GM19193 (cell line): ENCODE data around the gene ADCY5.

Source experiments
- POLR2A ChIP-seq: IDR thresholded peaks from 4 replicates; pipeline ENCODE4 v1.6.1; 2011; ENCODE audit not compliant: insufficient read depth, insufficient read length; ENCODE audit errors: extremely low read depth

The ADCY5 gene

DNA sequence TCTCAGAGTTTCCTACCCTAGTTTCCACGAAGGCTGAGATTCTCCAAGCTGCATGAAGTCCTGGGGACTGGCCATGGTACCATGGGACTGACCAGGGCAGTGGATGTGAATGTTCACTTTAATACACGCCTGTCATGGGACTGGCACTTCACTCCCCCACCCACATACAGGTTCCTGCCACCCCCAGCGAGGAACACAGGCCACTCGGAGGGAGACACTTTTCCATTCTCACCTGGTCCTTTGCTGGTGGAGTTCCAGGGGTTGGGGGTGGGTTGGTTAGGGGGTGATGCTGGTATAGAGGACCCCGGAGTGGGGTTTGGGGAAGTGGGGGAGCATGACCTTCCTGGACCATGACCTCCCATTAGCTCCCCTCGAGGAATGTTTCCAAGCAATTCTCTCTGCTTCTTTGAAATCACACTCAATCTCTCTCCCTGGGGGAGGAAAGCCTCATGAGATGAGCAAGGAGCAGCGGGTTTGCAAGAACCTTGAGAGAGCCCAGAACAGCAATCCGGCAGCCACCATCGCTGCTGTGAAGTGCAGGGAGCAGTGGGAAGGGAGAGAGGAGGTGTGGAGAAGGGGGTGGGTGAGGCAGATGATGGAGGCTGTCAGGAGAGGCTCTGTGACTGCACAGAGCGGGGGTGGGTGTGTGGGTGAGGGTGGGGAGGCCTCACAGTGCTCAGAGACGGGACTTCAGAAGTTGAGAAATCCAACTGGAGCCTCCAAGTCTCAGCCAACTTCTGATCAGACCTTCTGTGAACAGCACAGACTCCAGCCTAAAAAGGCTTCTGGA, 69.7 kb downstream of the ADCY5 start:
- TF ChIP-seq POLR2A = no peak

DNA sequence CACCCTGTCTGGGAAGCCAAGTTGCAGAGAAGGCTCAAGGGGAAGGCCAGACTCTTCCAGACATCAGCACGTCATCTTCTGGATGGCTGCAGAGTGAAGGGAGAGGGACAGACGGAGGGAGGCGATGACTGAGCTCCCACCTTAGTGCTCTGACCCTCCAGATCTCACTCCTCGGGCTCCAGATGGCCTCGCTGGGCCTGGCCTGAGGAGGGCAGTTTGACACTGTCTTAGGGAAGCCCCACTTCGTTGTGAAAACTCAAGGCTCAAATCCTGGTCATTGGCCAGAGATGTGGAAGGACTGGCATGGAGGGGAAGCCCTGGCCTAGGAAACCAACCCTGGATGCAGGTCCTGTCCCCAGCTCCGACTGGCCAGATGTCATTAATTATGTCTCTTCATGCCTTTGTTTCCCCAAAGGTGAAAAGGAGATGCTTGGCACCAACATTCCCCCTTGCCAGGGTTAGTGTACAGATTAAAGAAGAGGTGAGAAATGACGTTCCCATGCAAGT, 70.4 kb downstream of the ADCY5 start:
- TF ChIP-seq POLR2A = no peak

DNA sequence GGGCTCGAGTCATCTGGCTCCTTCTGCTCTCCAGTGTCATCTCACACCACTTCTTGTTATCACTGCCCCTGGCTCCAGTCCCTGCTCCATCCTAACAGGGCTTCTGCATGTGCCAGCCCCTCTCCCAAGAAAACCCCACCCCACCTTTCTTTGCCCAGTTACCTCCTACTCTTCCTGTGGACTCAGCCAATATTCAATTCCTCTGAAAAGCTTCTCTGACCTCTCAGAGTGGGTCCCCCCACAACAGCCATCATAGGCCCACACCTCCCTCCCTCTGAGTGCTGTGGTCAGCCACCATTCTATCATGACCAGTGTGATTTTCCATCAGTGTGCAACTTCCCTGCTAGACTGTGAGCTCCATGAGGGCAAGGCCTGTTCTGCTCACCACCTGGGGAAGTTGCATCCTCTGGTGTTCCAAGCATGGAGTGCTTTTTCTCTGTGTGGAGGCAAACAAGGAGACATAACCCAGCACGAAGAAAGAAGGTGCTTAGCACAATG, 71.6 kb downstream of the ADCY5 start:
- TF ChIP-seq POLR2A = no peak

DNA sequence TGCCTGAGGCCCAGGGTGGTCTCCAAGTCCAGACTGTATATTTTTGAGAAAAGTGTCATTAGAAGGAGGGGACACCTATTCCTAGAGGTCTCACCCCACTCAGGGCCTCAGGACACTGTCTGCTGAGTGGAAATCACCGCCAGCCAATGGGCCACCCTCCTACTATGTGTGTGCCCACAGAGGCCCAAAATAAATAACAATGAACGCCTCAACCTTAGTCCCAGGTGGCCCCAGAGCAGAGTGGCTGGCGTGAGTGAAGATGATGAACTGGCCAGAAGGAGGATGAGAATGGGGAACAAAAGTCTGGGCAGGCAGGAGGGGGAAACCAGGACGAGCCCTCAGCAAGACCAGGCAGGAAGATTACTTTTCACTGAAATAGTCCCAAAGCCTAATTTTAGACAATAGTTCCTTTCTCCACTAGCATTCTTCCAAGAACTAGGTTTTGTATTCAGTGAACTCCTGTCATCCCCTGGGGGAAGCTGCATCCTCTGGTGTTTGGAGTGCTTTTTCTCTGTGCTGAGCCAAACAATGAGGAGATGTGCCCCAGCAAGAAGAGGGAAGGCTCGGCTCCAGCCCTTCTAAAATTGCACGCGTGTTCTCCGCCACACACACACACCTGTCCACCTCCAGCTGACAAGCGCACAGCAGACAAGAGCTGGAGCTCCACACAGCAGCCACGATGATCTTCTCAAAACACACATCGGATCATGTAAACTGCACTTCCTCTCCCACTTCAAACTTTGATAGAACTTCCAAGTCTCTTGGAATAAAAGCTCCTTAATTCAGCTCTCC, 72.2 kb downstream of the ADCY5 start:
- no peak for TF ChIP-seq POLR2A

DNA sequence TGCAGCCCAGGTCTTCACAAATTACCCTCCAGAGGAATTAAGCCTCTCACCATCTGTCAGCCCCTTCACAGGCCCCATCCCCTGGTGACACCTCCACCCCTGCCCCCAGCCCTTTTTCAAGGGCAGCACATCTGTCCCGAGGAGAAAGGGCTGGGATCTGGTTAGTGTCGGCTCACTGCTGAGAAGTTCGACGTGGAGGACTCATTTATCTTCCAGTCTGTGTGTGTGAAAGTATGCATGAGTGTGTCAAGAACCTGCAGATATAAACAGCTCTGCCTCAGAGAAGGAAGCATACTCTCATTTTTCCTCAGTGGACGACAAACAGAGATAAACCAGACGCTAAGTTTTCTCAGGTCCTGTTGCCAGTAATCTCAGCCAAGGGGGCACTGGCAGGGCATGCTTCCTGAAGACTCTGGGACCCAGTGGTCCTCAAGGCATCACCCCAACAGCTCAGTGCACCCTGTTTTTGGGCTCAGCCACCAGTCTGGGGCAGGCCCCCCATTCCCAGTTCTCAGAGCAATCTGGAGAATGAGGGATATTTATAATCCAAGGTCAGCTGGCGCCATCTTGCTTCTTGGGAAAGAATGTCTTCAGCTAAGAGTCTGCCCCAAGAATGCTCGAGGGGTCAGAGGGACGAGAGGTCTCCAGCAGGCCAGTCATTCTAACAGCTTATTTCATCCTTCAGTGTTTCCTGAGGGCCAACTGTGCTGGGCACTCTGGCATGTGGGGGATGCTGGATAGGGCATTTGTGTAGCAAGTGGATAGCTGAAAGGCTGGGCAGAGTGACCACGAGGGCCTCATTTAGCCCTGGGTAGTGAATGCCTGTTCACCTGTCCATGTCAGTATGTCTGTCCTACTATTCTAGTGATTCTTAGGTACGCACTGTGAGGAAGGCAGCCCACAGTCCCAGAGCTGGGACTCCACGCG, 73.6 kb downstream of the ADCY5 start:
- no peak for TF ChIP-seq POLR2A

DNA sequence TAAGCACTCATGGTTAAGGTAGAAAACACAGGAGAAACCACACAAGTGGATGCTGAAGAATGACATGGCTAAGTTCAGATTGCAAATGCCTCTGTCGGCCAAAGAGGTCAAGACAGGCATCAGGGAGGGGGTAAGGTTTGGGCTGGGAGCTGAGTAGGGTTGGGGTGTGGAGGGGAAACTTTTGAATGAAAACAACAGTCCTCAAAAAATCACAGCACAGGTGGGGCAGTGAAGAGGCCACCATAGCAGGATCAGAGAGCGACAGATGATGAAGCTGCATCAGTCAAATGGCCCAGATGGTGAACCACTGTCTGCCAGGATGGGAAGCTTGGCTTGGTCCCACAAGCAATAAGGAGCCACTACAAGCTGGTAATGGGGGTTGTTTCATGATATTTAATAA, 74.9 kb downstream of the ADCY5 start:
- no peak for TF ChIP-seq POLR2A

DNA sequence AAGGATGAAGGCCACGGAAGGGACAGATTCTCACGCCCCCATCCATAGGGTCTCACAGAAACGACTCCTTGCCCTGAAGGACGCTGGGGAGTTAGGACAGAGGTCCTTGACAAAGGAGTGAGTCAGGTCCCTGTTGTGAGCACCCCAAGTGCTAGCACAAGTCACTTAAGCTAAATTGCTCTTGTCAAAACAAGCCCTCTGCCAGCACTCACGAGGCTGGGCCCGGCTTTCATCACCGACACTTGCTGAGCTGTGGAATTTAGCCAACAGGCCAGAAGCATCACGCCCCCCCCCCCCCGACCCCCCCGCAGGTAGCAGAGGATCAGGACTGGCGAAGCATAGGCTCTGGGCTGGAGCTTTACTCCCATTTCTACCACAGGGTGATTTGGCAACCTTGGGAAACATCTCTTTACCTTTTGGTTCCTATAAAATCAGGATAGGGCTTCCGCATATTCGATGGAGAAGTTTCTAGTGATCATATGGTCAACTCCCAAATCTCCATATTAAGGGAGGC, 75.4 kb downstream of the ADCY5 start:
- no peak for TF ChIP-seq POLR2A

DNA sequence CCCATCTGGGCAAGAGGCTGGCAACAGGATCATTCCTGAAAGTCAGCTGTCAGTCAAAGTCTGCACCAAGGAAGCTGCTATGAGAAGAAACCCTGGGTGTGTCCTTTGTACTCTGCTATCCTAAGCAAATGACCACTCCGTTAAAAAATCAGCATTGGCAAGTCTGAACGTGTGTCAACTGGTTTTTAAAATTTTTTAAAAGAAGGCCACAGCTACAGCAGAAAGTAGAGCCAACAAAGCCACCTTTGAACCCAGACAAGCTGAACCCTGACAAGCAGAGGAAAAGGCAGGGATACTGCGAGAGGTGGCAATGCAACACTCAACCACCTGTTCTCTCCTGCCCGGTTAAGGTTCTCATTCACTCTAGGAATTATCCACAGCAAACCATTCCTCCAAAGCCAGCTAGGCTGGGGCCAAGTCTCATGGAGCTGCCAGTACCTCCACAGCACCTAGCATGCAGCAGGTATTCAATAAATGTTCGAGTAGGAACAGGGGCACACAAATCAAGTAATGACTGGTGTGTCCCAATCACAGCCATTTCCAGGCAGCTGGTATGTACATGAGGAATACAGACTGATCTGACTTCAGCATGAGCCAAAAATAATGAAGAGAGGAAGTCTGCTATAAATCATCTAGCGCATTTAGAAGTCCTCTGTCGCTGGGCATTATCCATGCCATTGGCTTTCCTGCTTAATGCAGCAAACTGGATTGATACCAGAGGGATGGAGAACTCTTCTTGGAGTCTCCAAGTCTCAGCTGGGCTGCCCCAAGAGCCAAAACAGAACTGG, 76.0 kb downstream of the ADCY5 start:
- no peak for TF ChIP-seq POLR2A

DNA sequence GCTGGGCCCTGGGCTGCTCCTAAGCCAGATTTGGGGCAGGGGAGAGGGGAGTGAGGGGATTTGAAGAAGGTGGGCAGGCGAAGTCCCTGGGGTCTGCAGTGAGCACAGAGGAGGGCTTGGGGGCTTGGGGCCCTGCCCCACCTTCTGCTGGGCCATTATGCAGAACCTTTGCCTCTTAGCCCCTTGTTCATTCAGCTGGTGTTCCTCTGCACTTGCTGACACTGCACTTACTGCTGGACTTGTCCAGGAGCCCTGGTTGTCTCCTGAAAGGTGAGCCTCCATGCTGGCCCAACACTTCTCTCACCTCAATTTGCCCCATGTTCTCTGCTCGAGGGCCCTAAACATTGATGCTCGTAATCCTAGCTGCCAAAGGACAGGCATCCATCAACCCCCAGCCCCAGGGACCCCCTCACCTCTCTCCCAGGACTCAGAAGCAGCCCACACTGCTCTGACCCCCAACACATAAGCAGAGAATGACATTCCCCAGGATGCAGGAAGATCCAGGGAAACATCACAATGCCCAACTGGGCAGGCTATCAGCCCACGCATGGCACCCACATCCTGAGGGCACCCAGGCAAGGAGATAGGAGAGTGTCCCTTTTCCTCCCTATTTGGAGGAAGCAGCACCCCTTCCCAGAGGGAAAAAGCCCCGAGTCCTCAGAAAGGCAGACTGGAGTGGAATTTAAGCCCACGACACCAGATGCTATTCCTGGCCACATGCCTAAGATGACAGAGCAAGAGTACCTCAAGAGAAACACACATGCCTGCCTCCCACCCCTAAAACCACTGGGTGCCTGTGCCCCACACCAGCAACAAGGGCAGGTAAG, 76.8 kb downstream of the ADCY5 start:
- no peak for TF ChIP-seq POLR2A

DNA sequence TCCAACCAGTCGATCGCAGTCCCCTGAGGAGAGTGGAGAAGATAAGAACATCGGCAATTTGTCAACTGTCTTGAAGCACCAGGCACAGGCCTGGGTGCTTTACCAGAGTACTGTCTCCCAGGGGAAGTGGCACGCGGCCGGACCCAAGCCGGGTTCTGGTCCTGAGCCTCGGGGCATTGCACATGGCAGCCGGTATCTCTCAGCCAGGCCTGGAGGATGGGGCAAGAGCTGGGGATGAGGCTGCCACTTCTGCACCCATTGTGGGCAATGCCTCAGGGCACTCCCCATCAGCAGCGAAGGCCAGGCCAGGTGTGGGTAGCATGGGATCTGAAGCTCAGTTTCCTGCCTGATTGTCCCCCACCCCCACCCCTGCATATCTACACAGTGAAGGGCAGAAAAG, 77.5 kb downstream of the ADCY5 start:
- TF ChIP-seq POLR2A = no peak

DNA sequence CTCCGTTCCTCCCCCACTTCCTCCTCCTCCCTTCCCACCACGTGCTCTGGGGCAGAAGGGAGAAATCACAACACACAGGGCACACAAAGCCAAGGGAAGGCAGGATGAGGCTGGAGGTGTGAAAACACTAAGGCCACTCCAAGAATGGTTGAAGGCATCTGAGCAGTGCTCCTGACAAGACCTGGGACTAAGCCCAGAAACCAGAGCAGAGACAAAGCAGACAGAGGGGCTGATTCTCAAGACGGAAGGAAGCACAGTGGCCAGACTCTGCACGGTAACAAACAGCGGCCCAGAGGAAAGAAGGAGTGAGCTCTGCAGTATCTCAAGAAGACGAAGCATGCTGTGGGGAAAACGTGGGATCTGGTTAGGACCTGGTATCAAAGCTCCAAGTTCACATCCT, 78.1 kb downstream of the ADCY5 start:
- no peak for TF ChIP-seq POLR2A

DNA sequence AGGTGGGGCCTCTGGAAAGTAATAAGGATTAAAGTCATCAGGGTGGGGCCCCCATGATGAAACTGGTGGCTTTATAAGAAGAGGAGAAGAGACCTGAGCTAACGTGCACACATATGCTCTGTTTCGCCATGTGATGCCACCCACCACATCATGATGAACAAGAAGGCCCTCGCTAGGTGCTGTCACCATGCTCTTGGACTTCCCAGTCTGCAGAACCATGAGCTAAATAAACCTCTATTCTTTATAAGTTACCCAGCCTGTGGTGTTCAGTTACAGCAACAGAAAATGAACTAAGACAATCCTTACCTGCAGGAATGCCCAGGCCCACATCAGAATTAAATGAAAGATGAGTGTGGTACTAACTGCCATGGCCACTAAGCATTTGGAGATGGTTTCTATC, 79.8 kb downstream of the ADCY5 start:
- TF ChIP-seq POLR2A = no peak

DNA sequence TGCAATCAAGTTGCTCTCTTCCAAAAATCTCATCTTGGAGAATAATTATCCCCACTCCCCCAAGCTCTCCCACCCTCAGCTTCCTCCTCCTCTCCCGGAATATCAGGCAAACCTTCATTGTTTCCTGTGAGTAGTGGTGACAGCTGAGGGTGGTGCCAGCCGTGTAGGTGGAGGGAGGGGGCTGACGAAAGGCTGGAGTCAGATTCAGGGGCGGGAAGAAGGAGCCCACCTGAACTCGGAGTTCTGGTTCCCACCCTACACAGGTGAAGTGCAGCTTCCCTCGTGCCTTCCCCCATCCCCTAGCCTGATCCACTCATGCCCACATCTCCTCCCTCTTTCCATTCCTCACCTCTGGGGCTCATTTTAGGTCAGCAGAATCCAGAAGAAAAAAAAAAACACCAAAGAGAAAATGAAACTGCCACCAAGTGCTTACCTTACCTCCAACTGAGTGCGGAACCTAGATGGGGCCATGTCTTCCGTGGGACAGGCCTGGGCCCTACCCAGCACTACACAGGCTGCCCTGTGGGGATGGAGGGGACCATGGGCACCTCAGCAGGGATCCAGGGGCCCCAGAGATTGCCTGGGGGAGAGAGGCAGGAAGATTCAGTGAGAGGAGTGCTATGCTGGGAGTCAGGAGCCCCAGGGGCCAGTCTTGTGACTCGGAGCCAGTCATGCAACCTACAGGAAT, 81.3 kb downstream of the ADCY5 start:
- no peak for TF ChIP-seq POLR2A
